GM19395 (cell line): ENCODE measurements around the gene FCRL6.

ENCODE experiments used
- ATAC-seq: cut with Tn5 transposase; IDR thresholded peaks from one replicate; pipeline ENCODE4 v1.9.1; 2021; ENCODE audit warnings: mild to moderate bottlenecking, moderate library complexity; ENCODE audit not compliant: unreplicated experiment

Gene FCRL6

GRCh38 chr1:159859767-159860322 is 57.7 kb downstream of the FCRL6 start:
- no peak for ATAC-seq

GRCh38 chr1:159860456-159860855 is 58.3 kb downstream of the FCRL6 start:
- no peak for ATAC-seq

GRCh38 chr1:159861218-159861617 is 59.1 kb downstream of the FCRL6 start:
- ATAC-seq, result no peak

- ATAC-seq, result no peak
These were observed 59.9 kb downstream of the FCRL6 start for GRCh38 chr1:159862031-159862430.

- ATAC-seq, result no peak
These were observed 60.4 kb downstream of the FCRL6 start, which contains the start of gene VSIG8 for GRCh38 chr1:159862557-159862956. Gene VSIG8, minus strand, starts transcription at chr1:159862657. Its CDS starts 136 bp downstream, at chr1:159862521.

GRCh38 chr1:159864262-159864661 is 62.1 kb downstream of the FCRL6 start:
- no peak for ATAC-seq
